NCI-H2107 (cell line): Measurements from ENCODE around the gene TRDMT1.

Source experiments
- DNase-seq: peaks from one replicate; lab custom pipeline; 2025; lab: John Stamatoyannopoulos, UW

TRDMT1 gene

DNA sequence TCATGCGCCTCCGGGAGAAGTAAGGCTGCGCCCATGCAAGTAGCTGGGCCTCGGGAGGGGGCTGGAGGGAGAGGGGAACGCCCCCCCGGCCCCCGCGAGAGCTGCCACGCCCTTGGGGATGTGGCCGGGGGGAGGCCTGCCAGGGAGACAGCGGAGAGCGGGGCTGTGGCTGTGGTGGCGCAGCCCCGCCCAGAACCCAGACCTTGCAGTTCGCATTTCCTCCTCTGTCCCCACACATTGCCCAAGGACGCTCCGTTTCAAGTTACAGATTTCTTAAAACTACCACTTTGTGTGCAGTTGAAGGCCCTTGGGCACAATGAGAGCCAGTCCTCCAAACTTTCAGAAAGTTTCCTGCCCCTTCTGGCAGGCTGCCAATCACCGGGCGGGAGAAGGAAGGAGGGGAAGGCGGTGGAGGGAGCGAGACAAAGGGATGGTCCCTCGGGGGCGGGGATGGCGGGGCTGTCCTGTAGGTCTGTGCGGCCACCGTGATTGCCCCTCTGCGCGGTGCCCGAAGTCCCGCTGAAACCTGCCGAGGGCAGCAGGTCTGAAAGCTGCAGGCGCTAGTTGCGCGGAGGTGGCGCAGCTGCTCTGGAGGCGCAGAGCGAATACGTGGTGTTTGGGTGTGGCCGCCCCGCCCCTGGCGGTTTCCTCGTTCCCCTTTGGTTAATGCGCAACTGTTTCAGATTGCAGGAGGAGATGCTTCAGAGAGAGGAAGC lies 28.7 kb upstream of the TRDMT1 start:
- DNase-seq: no peak

GRCh38 chr10:17229717-17229966 lies 28.2 kb upstream of the TRDMT1 start:
- no peak for DNase-seq

- DNase-seq: no peak
Measured at GRCh38 chr10:17229016-17229716, 27.7 kb upstream of the TRDMT1 start.

GRCh38 chr10:17228091-17229015 lies 26.9 kb upstream of the TRDMT1 start, which contains the start of gene VIM:
Gene VIM (plus strand): TSS chr10:17228241. CDS start chr10:17229423, 1,182 bp downstream.
- no peak for DNase-seq

DNA sequence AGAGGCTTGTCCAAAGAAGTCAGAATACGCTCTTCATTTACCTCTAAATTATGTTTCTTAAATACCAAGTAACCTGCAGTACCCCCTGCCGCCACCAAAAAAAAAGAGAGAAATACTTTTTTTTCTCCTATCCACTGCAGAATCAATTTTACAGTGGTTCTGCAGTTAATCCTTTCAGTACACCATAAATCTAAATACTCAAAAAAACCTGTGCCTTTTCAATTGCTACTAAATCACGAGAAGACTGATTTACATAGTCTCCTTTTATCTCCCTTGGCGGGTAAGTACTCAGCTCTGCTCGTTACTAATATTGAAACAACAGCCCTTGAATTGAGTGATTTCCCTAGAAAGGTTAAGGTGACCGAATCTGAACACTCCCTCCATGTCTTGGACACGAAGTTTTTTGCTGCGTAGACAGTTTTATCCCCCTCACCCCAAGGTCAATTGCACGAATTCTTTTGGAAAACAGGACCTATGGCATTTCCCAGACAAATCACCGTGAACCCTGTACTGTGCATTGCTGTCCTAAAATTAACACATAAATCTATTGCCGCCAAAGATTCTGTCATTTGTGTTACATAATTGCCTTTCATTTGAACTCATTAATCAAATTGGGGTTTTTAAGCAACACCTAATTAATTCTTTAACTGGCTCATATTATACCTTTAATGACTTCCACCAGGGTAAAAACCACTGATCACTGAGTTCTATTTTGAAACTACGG lies 26.1 kb upstream of the TRDMT1 start:
- no peak for DNase-seq

- no peak for DNase-seq
Measured at GRCh38 chr10:17226891-17227303, 25.4 kb upstream of the TRDMT1 start.

- DNase-seq: no peak
Measured at GRCh38 chr10:17225808-17226207, 24.3 kb upstream of the TRDMT1 start.

DNA sequence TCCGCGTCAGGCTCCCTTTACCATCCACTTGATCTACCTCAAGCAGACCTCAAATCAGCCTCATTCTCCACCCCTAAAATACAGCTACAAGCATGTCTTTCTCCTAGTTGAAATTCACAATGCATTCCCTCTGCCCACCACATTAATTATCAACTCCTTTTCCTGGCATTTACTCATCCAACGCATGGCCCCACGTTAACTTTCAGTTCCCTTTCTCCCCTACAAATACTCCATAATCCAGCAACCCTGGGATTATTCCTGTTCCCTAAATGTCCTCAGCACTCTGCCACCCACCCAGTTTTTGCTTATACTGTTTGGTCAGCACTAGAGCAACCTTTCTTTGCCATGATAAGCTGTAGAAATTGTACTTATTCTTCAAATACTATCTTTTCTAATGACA lies 20.9 kb upstream of the TRDMT1 start:
- no peak for DNase-seq

GRCh38 chr10:17220652-17221100 lies 19.2 kb upstream of the TRDMT1 start:
- DNase-seq: no peak

DNA sequence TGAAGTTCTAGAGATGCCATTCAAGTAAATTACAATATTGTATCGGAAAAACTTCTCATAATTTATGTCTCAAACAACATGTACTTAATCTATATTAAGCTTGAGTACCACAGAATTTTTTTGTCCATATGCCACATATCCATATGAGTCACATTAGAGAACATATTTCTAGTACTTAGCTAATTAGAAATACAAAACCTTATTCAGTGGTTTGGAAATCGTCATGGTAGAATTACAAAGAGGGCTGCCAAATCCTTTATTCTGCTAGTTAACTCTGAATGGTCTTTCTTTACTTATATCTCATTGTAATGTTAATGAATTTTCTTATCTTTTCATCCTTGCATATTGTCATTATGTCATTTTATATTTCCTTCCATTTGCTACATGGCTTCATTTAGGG lies 17.6 kb upstream of the TRDMT1 start:
- no peak for DNase-seq

DNA sequence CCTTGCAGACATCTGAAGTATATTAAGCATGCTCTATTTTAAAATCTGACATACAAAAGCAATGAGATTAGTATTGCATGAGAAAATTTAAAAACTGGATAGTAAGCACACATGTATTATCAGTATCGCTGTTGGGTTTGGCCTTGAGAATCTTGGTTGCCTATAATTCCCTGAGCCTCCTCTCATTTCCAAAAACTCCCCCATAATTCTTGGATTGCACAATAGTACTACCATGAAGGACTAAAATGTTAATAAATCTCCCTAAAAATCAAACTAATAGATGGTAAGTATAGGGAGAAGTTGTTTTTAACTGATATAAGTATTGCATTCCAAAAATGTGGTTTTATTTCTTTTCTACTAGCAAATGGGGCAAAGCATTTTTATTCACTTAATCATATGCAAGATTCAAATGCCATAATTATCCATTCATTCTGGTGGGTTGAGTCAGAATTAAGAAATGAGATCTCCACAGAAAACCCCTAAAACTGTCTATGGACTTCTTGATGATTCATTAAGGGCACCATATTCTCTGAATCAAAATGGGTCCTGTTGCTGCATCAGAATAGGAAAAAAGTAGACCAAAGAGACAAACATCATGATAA lies 16.3 kb upstream of the TRDMT1 start:
- no peak for DNase-seq

- DNase-seq: no peak
Measured at GRCh38 chr10:17216901-17217395, 15.5 kb upstream of the TRDMT1 start.

DNA sequence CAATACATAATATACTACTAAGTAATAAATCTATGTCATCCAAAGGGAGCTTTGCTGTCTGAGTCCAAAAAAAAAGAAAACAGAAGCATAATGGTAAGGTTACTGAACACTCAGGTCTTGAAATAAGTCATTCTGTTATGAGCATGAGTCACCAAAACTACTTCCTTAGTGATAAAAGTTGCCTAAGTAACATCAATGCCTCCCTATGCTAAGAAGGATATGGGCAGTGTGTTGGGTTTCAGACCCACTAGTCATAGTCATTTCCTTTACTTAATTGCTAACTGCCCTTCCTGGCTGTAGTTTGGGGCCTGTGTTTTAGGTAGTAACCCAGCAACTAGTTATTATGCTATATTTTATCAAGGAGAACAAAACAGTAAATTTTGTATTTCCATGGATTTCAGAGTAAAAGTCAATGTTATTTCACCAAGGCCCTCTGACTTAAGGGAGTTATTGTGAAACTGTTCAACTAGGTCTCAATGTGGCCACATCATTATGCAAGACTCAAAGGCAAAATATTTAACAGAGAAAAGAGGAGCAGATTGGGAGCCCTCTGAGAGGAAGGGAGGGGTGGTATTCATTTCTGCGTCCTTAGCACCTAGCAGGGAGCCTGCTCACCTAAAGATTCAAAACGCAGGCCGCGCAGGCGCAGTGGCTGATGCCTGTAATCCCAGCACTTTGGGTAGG lies 14.9 kb upstream of the TRDMT1 start:
- no peak for DNase-seq

DNA sequence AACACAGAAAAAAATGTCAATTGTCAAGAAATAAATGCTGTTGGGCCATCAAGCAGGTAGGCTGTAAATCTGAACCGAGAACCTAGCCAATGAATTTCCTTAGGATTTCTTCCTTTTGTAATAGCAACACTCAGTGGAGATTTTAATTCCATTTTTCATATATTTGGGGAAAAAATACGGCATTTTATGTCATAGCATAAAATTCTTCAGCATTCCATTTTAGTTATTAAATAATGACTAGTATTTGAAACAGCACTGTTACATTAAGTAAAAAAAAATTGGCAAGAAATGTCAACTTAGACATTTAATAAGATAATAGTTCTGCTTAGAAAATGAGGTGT lies 14.3 kb upstream of the TRDMT1 start:
- DNase-seq: no peak

DNA sequence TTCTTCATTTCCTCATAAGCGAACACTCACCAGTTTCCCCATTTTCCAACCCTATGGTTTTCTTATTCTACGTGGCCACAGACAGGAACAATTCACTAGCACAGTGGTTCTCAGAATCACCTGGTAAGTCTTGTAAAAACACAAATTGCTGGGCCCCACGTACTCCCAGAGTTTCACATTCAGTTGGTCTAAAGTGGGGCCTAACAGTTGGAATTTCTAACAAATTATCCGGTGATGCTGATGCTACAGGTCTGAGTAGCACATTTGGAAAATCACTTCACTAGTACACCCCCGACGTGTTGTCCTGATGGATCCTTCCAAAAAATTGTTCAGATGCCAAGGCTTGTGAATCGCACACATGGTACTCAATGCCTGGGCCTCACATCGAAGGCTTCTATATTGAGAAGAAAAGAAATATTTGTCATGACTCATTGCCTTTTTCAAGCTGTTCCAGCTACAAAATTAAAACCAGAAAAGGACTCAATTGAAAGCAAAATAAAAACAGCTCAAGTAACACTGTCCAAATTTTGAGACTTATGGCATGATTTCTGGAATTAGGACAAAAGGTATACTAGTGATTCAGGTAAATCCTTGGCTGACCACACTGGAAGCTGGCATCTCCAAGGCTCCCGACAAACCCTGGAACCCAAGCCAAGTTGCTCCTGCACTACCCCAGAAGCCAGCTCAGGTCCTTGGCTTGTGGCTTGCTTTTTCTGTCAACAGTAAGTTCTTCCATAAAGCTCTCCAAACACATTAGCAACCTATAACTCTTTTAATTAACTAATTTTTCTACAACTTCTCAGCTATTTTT lies 13.7 kb upstream of the TRDMT1 start:
- no peak for DNase-seq

GRCh38 chr10:17214526-17214925 lies 13.1 kb upstream of the TRDMT1 start:
- no peak for DNase-seq

DNA sequence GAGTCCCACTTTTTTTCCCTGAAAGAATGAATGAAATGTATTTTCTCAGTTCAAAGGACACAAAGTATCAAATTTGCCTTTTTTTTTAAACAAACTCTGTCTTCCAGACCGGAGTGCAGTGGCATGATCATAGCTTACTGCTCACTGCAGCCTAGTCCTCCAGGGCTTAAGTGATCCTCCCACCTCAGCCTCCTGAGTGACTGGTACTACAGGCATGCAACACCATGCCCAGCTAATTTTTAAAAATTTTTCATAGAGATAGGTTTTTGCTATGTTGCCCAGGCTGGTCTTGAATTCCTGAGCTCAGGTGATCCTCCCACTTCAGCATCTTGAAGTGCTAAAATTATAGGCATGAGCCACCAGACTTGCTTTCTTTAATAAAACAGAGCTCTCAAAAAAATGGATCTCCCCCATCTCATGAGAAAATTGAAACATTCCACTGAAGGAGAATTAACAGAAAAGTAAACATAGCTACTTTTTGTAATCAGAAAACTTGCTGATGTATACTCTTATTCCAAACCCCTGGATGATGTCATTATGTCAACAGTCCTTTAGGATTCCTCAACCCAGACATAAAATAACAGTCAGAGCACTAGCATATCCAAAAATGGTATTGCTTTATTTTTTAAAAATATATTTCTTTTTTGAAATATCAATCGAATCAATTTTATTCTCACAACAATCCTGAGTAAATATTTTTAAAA lies 12.3 kb upstream of the TRDMT1 start:
- no peak for DNase-seq

GRCh38 chr10:17212802-17213221 lies 11.3 kb upstream of the TRDMT1 start:
- DNase-seq: no peak

GRCh38 chr10:17210361-17210760 lies 8.9 kb upstream of the TRDMT1 start:
- DNase-seq: no peak
